ENCODE data around the gene NTN1. TPM values are rescaled to one million over a fixed set of nuclear protein-coding genes. Genes with fewer than 3 reads are reported as not detected.

Gene NTN1
- total RNA-seq, 1 donor from 2014 or later = 4.1 TPM

DNA sequence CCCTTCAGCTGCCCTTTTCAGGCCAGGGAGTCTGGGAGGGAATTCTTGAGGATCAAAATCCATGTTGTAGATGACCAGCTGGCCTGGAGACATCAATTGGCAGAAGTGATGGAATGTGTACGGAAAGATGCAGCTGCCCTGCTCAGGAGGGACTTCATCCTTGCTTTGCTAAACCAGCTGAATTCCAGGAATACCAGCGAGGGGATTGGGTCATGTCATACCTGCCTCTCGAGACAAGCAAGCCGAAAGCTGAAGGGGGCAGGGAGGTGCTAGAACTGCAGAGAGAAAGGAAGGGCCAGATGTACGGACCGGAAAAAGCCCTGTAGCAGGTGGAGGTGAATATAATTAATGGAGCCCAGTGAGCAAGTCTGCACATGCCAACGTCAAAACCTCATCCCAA lies 25.6 kb upstream of the NTN1 start:
- intact Hi-C loops (cut with DNase I) = loop anchor here (10.0 kb wide), 1 partner anchor 529 kb away; no protein-coding TSS in a partner anchor
- H3K9me3 ChIP-seq = no peaks in the 10 kb centered on the region
- DNase-seq (no peak), ATAC-seq (peak; percentile 19)
- no peaks in the 10 kb centered on the region for H3K4me1 ChIP-seq
- no peaks in the 10 kb centered on the region for H3K36me3 ChIP-seq
- peaks cover 6% of the 10 kb centered on the region for H3K27me3 ChIP-seq
- no peak overlapping the region for H3K27ac ChIP-seq
- no peak overlapping the region for H3K4me3 ChIP-seq
- TF ChIP-seq, protein P1, sequence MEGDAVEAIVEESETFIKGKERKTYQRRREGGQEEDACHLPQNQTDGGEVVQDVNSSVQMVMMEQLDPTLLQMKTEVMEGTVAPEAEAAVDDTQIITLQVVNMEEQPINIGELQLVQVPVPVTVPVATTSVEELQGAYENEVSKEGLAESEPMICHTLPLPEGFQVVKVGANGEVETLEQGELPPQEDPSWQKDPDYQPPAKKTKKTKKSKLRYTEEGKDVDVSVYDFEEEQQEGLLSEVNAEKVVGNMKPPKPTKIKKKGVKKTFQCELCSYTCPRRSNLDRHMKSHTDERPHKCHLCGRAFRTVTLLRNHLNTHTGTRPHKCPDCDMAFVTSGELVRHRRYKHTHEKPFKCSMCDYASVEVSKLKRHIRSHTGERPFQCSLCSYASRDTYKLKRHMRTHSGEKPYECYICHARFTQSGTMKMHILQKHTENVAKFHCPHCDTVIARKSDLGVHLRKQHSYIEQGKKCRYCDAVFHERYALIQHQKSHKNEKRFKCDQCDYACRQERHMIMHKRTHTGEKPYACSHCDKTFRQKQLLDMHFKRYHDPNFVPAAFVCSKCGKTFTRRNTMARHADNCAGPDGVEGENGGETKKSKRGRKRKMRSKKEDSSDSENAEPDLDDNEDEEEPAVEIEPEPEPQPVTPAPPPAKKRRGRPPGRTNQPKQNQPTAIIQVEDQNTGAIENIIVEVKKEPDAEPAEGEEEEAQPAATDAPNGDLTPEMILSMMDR (IDR thresholded peaks at IDR 0.05) = no peak

DNA sequence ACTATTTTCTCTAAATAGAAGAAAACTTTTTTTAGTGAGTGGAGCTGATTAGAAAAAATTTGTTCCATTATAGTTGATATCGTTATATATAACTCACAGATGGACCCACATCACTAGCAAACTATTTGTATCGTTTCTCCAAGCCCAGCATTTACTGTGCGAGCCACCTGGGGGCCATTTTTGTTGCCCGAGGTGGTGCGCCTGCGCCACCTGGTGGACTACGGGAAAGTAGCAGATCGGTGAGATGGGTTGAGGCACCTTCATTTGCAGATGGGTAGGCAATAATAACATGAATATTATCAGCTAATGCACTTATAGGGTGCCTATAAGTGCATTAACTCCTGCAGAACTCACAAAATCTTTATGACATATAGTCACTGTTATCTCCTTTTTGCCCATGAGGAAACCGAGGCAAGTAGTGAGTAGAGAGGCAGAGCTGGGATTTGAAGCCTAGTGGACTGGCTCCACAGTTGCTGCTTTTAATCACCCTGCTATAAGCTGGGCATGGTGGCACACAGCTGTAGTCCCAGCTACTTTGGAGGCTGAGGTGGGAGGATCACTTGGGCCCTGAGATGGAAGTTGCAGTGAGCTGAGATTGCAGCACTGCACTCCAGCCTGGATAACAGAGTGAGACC lies 23.2 kb upstream of the NTN1 start:
- Histone ChIP-seq H3K36me3 (no peaks in the 10 kb centered on the region), H3K4me3 (no peak overlapping the region), H3K9me3 (no peaks in the 10 kb centered on the region), H3K4me1 (no peaks in the 10 kb centered on the region), H3K27me3 (peaks cover 17% of the 10 kb centered on the region), H3K27ac (no peak overlapping the region)
- intact Hi-C loops (cut with DNase I) = loop anchor here (10.0 kb wide), 1 partner anchor 527 kb away; no protein-coding TSS in a partner anchor
- DNase-seq (peak; percentile 81), ATAC-seq (peak; percentile 86)
- TF ChIP-seq, protein P1 (IDR thresholded peaks at IDR 0.05) = peak; percentile 90

DNA sequence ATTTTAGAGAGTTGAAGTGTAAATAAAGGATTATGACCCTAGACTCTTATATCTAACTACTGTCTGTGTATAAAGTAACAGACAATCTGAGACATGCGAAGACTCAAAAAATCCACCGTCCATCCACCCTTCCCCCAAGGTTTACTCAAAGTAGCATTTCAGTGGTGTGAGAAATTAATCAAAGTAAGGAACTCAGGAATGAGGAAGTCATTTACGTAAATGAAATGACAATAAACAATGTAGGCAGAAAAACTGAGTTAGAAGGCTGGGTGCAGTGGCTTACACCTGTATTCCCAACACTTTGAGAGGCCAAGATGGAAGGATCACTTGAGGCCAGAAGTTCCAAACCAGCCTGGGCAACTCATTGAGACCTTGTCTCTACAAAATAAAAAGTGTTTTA lies 19.8 kb upstream of the NTN1 start:
- intact Hi-C loops (cut with DNase I) = no loop called here
- H3K27me3 ChIP-seq = peaks cover 50% of the 10 kb centered on the region

DNA sequence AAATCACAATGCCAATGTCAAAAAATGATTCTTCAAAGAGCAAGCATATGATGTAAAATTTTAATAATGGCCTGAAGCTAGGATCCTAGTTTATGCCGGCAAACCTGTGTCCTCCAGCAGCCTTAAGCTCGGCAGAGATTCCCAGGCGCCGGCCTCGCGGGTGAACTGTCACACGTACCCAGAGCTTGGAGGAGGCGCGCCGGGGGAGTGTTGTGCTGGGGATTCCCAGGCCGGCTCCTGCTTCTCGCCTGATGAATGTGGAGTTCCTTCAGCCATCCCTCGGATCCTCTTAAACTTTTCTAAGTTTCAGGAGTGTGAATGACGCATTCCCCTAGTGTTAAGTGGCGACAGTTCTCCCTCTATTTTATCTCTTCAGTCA lies 19.1 kb upstream of the NTN1 start:
- TF ChIP-seq, protein P1 (IDR thresholded peaks at IDR 0.05) = no peak
- H3K27me3 ChIP-seq = peaks cover 52% of the 10 kb centered on the region
- no peak overlapping the region for H3K4me3 ChIP-seq
- no peak overlapping the region for H3K27ac ChIP-seq
- intact Hi-C loops (cut with DNase I) = no loop called here
- H3K36me3 ChIP-seq = no peaks in the 10 kb centered on the region
- no peaks in the 10 kb centered on the region for H3K9me3 ChIP-seq
- H3K4me1 ChIP-seq = peaks cover 10% of the 10 kb centered on the region
- DNase-seq (no peak), ATAC-seq (no peak)

More for the DNA sequence above, 19.8 kb upstream of the NTN1 start:
- H3K27ac ChIP-seq = no peak overlapping the region
- no peaks in the 10 kb centered on the region for H3K36me3 ChIP-seq
- DNase-seq (no peak), ATAC-seq (no peak)
- peaks cover 10% of the 10 kb centered on the region for H3K4me1 ChIP-seq
- TF ChIP-seq, protein P1 (IDR thresholded peaks at IDR 0.05) = no peak
- no peak overlapping the region for H3K4me3 ChIP-seq
- no peaks in the 10 kb centered on the region for H3K9me3 ChIP-seq

DNA sequence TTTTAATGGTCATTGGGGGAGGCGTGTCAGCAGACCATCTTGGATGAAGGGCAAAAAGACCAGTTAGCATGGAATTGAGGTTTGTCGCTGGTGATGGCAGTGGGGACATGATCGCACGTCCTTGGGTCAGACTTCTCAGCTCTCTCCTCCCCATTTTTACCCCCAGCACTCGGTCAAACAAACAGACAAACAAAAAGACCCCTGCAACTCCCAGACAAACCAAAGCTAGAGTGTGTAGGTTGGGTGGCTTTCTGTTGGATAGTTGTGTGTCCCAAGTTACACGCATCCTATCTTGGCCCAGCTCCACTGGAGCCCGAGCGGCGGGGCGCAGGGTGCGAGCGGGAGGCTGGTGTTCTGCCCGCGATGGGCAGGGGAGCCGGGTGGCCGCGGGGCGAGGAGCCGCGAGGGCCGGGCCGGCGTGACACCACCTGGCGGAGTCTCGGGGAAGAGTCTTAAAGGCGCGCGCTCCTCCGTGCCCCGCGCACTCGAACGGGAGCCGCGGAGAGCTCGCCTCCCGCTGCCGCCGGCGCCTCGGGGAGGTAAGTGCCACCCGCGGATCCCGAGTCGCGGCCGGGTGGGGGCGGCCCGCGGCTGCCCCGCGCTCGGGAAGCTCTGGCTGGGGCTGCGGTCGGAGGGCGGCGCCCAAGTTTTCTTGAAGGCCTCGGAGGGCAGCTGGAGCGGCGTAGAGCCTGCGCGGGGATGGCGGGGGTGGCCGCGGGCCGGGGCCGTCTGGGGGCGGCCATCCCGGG lies 18.5 kb upstream of the NTN1 start:
- Histone ChIP-seq H3K4me1 (peaks cover 10% of the 10 kb centered on the region), H3K36me3 (no peaks in the 10 kb centered on the region), H3K4me3 (peak overlapping the region; percentile 40), H3K9me3 (no peaks in the 10 kb centered on the region), H3K27me3 (peaks cover 52% of the 10 kb centered on the region), H3K27ac (no peak overlapping the region)
- ATAC-seq = peak; percentile 52
- DNase-seq = no peak
- intact Hi-C loops (cut with DNase I) = no loop called here
- TF ChIP-seq, protein P1 (IDR thresholded peaks at IDR 0.05) = peak; percentile 26

Data from upper lobe of right lung (tissue), 1 donor.